Stimulated activated CD8-positive, alpha-beta memory T cell treated with anti-CD3 and anti-CD28 coated beads, Interleukin-4, amount 100 ng/mL, for 48 hours (primary cell): ENCODE data around the gene MCTP1.

ENCODE experiments used
- DNase-seq: peaks from one replicate; pipeline ENCODE4 v3.0.0-alpha.2; 2020

Gene MCTP1

DNA sequence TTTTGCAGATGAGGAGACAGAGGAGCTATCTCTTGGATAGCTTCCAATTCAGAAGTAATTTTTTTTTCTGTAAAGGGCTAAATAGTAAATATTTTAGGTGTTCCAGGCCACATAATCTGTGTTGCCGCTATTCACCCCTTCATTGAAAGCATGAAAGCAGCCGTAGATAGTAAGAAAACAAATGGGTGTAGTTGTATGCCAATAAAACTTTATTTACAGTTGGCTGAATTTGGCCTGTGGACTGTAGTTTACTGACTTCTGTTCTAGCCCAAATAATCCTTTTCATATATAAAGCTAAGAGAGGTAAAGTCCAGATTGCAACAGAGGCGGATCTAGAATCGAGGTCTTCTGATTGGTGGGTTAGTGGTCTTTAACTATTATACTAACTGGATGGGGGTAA, 537.5 kb downstream of the MCTP1 start:
- DNase-seq: no peak

GRCh38 chr5:94746731-94747124, 538.2 kb downstream of the MCTP1 start:
- no peak for DNase-seq

DNA sequence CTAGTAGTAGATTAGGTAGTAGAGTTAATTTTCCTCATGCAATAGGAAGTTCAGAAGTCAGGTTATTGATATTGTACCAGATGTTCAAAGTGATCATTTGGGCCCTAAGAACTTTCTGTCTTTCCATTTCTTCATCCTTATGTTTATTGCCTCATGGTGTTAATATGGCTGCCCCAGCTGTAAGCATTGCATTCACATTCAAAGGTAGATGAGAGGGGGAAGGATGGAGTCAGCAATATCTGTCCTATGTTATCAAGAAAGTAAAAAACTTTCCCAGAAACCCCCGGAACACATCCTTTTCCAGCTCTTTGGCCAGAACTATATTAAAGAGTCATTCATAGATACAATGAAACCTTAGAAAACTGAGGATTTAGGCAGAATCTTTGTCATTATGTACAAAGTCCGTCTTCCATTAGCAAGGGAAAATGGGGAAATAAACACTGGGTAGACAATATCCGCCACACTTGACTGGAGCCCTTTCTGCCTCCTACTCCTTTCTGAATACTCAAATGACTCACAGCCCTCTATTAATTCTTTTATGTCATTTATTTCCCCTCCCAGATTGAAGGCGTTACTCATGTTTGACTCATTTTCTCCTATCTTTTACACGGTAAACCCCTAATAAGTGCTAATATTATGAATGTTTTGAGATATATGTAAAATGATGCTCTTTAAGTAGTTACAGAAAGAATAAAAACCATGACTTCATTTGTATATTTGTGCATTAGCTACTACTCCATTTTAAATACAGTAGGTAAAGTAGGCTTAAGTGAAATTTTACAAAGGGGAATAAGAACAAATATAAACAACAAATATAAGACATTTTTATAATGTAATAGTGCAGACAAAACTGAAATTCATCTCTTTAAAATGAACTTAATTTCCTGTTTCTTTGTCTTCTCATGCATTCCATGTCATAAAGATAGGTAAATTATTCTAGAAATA, 538.8 kb downstream of the MCTP1 start:
- no peak for DNase-seq

DNA sequence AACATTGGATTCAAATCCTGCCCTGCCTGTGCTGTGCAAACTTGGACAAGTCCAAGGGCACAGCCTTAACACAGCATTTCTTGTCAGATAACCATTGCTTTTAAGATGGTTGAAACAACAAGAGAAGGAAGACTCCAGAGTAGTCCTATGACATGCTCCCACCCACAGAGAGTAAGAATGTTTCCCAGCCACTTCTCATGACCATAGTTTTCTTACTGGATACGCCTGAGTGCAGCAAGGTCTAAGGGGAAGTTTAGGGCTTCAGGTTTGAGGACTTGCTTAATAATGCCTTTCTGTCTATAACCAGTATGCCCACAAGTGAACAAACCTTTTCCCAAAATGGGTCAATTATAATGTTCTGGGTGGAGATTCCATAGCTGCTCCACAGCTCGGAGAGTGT, 540.0 kb downstream of the MCTP1 start:
- DNase-seq: no peak

- DNase-seq: no peak
These were observed 542.0 kb downstream of the MCTP1 start for GRCh38 chr5:94742852-94743251.

DNA sequence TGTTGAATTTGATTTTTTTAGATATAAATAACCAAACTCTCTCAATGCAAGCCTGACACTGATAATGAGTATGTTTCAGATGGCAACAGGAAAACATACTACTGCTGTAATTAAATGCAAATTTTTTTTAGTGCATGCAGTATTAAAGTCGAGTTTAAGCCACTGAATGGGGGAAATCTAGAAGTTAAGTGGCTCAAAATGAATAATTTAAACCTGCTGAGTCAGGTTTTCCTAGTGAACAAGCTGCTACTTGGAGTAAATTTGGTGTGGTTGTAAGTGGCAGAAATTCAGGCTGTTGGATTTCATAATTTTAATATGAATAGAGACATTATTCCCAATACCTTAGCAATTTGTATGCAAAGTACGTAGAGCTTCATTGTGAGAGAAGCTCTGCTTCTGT, 544.6 kb downstream of the MCTP1 start:
- no peak for DNase-seq

- DNase-seq: no peak
These were observed 548.4 kb downstream of the MCTP1 start for GRCh38 chr5:94736498-94736897.

GRCh38 chr5:94731471-94731870, 553.4 kb downstream of the MCTP1 start:
- no peak for DNase-seq

- no peak for DNase-seq
These were observed 559.8 kb downstream of the MCTP1 start for GRCh38 chr5:94725142-94725541.

- DNase-seq: no peak
These were observed 569.1 kb downstream of the MCTP1 start for GRCh38 chr5:94715768-94716167.

DNA sequence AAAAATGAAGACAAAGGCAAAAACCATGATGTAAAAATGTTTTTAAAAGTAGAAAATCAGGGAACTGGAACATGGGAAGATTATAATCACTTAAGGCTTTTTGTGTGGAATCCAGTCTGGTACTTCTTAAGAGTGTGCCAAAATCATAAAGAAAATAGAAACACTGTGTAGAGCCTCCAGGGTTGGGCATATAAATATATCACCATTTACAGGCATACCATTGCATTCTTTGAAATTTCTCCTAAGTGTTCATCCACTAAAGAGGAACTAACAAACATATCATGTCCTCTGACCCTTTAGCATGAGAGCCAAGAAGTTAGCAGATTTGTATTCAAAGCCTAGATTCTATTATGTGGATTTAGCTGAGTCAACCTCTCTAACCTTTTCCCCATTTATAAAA, 573.1 kb downstream of the MCTP1 start:
- no peak for DNase-seq

- DNase-seq: no peak
These were observed 575.6 kb downstream of the MCTP1 start for GRCh38 chr5:94709277-94709676.

- DNase-seq: no peak
These were observed 577.5 kb downstream of the MCTP1 start for GRCh38 chr5:94707359-94707758.

- DNase-seq: no peak
These were observed 579.5 kb downstream of the MCTP1 start for GRCh38 chr5:94705427-94705826.

- no peak for DNase-seq
These were observed 582.2 kb downstream of the MCTP1 start for GRCh38 chr5:94702729-94703128.

GRCh38 chr5:94700592-94700991, 584.3 kb downstream of the MCTP1 start:
- DNase-seq: no peak

DNA sequence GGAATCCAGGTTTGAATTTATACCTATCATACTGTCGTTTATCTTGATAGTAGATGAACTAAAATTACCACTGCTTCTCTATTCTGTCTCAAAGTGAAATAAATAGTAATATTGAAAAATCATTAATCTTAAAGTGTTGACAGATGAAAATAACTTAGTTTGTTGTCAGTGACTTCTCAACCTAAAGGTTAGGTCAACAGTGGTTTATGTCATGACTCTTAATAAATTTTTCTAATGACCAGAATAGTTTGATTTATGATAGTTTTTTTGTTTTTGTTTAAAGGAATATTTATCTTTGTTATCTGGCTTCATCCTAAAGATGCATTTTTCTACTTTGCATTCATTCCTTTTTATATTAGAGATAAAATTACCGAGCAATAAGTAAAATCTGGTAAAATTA, 585.3 kb downstream of the MCTP1 start:
- DNase-seq: no peak

DNA sequence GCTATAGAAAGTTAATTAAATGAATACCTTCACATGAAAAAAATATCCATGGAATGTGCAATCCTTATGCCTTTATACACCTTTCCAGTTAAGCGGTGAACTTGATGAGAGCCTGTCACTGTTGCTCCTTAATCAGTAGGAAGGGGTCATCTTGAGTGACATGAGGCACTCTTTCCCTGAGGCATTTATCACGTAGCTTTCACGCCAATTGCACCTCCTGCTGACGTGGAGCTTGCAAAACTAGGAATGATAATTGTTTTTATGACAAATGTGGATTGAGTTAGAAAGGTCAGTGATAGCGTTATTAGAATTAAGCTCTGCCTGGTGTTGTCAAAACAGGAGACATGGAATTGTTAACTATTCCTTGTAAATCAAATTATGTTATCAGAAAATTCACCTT, 586.7 kb downstream of the MCTP1 start:
- no peak for DNase-seq

DNA sequence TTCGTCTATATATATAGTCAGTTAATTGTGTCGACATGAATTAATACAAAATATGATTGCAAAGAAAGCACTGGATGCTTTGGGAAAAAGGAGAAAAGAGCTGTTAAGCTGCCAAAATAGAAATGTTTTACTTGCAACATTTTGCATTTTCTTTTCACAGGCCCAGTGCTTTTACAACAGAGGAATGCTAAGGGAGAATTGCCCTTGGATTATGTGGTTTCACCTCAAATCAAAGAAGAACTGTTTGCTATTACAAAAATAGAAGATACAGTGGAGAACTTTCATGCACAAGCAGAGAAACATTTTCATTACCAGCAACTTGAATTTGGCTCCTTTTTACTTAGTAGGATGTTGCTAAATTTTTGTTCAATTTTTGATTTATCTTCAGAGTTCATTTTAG, 590.2 kb downstream of the MCTP1 start:
- no peak for DNase-seq

DNA sequence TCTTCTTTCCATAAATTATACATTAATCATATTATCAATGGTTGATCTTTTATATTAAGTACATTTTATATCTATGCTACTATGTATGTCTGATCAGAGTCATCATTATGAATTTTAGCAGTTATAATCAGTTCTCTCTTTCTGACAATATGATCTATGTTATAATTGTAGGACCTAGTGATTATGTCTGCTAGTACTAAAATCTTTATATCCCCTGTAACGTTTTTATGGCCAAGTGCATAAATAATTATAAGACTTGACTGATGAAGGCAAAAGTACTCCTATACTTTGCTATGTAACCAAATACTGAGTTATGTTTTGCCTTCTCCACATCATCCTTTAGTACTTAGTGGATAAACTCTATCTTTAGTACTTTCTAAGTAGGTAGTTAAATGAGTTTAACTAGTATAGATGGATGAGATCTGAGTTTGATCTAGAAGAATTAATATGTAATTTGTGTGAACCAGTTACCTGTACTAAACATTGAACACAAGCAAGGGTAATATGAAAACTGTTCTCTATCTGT, 591.0 kb downstream of the MCTP1 start:
- no peak for DNase-seq

DNA sequence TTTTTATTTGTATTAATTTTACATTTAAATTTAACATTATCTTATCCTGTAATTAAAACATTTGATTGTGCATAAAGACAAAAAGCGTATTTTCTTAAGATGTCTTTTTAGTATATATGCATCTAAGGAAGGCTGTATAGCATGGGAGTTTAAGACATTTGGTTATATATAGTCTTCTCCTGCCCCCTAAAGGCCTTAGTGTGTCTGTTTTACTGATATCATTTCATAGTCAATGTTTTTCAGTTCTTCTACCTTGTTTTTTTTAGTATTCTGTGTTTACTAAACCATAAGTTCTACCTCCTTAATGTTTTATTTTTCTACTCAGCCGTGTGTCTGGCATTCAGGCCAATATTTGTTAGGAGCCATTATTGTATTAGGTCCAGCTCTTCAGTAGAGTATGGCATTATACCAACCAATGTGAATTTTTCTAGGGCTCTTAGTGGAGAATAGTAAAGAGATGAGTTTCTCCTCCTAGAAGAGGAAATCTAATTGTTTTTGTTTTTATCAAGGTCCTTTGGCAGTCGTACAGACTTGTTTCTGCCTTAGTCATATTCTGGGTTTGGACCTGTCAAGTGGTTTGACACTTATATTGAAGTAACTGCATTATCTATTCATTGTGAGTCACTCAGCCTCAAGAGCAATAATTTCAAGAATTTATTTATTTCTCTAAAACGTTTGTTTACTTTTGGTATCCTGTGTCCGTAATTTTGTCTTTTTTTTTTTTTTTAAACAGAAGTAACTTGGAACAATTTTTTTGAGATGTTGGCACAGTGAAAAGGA, 591.7 kb downstream of the MCTP1 start:
- DNase-seq: no peak

DNA sequence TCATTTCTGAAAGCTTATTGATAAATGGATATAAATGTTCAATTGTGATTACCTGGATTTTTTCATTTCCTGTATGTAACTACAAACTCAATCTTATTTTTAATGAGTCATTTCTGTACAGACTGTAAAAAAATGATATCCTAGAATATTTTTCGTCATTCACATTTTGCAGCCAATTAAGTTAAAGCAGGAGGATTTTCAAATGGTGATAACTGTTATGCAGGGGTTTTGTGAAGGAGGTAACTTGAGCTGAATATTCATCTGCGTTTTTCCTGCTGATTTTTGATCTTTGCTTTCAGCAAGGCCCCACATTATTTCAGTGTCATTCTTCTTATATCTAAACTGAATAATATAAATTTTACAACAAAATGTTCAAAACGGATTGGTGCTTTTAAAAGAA, 592.3 kb downstream of the MCTP1 start:
- no peak for DNase-seq

DNA sequence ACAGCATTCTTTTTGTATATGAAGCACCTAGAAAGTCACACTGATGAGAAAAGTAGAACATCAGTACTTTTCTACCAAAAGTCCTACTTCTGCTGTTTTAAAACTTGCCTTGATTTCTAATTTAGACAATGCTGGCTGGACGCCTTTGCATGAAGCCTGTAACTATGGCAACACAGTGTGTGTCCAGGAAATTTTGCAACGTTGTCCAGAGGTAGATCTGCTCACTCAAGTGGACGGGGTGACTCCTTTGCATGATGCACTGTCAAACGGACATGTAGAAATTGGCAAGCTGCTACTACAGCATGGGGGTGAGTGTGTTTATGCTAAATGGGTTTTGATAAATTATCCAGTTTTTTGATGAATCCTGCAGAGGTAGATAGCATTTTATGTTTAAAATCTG, 592.9 kb downstream of the MCTP1 start:
- DNase-seq: no peak

DNA sequence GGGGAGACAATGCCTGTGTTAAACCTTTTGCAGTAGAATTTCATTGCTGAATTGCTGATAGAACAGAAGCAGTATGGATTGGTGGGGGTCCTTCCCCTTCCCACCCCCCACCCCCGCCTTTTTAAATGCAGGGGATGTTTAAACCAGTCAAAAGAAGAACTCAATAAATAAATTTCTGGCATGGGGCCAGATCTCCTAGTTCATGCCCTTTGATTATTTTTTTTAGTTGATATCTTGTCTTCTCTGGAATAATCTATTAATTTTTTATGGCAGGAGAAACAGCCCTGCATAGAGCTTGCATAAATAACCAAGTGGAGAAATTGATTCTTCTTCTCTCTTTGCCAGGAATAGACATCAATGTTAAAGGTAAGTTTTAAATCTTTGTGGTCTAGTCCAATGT, 593.6 kb downstream of the MCTP1 start:
- no peak for DNase-seq
